Choroid plexus epithelial cell (primary cell): Measurements from ENCODE around the gene NMRAL1.

Source experiments
- DNase-seq: peaks from one replicate; pipeline ENCODE4 v3.0.0-alpha.2; 2010; ENCODE audit warnings: low read depth
- H3K4me3 ChIP-seq: 2 replicates; pipeline ENCODE4 v1.5.1; 2011; ENCODE audit warnings: low read depth, mild to moderate bottlenecking, control low read depth, low read length, moderate library complexity
- CTCF ChIP-seq: conservative IDR thresholded peaks from 2 replicates; pipeline ENCODE4 v1.5.1; 2011; ENCODE audit warnings: low read depth, mild to moderate bottlenecking, control low read depth, inconsistent platforms, low read length, moderate library complexity

Gene NMRAL1

DNA sequence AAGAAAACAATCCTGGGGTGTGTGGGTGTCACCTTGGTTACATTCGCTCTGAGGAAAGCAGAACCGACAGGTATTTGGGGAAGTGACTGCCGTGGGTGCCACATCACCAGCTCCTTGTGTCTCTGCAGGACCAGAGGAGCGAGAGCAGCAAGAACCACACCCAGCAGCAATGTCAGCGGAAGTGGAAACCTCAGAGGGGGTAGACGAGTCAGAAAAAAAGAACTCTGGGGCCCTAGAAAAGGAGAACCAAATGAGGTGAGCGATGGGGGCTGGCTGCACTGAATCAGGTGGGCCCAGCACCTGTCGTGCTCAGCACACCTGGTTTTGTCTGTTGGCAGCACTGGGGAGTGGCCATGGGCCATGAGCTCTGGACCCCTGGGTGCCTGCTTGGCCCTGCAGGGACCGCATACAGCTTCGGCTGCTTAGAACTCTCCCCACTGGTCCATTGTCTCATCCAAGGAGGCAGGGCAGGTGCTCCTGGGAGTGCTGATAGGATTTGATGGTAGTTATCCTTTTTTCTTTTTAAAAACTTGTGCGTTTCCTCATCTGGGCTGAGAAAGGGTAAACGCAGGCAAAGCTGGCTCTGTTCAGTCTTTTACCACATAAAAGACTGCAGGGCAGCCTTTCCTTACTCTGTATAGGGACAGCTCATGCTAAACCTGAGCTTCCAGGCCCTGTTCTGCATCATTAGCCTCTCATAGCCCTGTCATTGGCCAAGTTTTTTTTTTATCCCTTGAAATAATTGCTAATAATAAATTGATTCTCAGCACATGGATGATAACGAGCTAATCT lies 31.1 kb upstream of the NMRAL1 start:
- H3K4me3 ChIP-seq = no peak overlapping the region
- TF ChIP-seq CTCF = no peak
- DNase-seq = no peak

- no peak overlapping the region for H3K4me3 ChIP-seq
- no peak for TF ChIP-seq CTCF
- no peak for DNase-seq
Measured at GRCh38 chr16:4501071-4501478, 26.6 kb upstream of the NMRAL1 start.

DNA sequence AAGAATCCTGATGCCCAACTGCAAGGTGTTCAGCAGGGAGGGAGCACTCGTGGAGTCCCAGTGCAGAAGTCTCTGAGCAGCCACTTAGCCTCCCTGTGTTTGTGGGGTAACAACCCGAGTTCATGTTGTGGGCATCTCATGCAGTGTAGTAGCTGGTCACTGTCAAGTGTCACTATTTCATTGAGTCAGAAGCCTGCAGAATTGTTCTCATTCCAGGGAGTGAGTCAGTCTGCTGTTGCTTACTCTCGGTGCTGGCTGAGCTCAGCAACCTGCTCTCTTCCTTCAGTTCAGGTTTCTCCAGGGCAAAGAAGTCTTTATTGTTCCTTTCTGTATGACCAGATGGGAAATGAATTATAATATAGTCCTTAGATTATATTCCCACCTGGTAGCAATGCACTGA lies 25.8 kb upstream of the NMRAL1 start:
- no peak for TF ChIP-seq CTCF
- H3K4me3 ChIP-seq = no peak overlapping the region
- DNase-seq = peak; percentile 85

DNA sequence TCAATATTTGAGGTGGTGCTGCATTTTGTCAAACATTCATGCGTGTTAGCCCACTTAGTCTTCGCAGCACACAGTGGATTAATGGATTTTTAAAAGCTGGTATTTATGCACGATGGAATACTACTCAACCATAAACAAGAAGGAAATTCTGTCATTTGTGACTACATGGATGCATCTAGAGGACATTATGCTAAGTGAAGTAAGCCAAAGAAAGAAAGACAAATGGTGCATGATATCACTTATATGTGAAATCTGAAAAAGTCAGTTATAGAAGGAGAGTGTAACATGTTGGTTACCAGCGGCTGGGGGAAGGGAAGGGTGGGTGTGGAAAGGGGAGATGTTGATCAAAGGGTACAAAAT lies 24.8 kb upstream of the NMRAL1 start:
- H3K4me3 ChIP-seq = no peak overlapping the region
- DNase-seq = no peak
- TF ChIP-seq CTCF = no peak

GRCh38 chr16:4498546-4499195 lies 24.2 kb upstream of the NMRAL1 start:
- no peak for TF ChIP-seq CTCF
- H3K4me3 ChIP-seq = no peak overlapping the region
- no peak for DNase-seq

- H3K4me3 ChIP-seq = no peak overlapping the region
- DNase-seq = peak; percentile 42
- no peak for TF ChIP-seq CTCF
Measured at GRCh38 chr16:4496305-4496704, 21.9 kb upstream of the NMRAL1 start.

GRCh38 chr16:4495766-4496165 lies 21.3 kb upstream of the NMRAL1 start:
- no peak overlapping the region for H3K4me3 ChIP-seq
- no peak for TF ChIP-seq CTCF
- no peak for DNase-seq
